HepG2 (cell line): ENCODE results near the gene PNN. TPM values are rescaled to one million over a fixed set of nuclear protein-coding genes. Genes with fewer than 3 reads are reported as not detected.

Experiments
- ADNP ChIP-seq: sonication (generic); formaldehyde crosslinking; IDR thresholded peaks from 2 replicates; pipeline ENCODE4 v1.4.0; 2020; ENCODE audit warnings: missing genetic modification reagents
- FOXK2 ChIP-seq: fragments of 450-650 bp; IDR thresholded peaks from 2 replicates; pipeline ENCODE4 v1.6.1; 2016
- FOXP1 ChIP-seq, 2 experiments: fragments of 450-650 bp in 1 of 2; IDR thresholded peaks; 2 replicates each; pipeline ENCODE4 v1.6.1; 2017 to 2018; ENCODE audit warnings: antibody characterized with exemption in 1 of 2
- HDAC6 ChIP-seq: fragments of 200-600 bp; sonication (generic); IDR thresholded peaks from 2 replicates; pipeline ENCODE4 v1.7.0; 2017; ENCODE audit warnings: mild to moderate bottlenecking, antibody characterized with exemption, low read length, low read depth
- MIER2 ChIP-seq: IDR thresholded peaks from 2 replicates; pipeline ENCODE4 v1.6.1; 2016; ENCODE audit warnings: missing biosample characterization, missing genetic modification reagents
- NR2F1 ChIP-seq, 2 experiments: fragments of 450-650 bp in 1 of 2; formaldehyde crosslinking in 1 of 2; IDR thresholded peaks; 2 replicates each; pipeline versions ENCODE4 v1.5.0 to v1.6.1; 2016 to 2020; ENCODE audit warnings: mild to moderate bottlenecking in 1 of 2, missing compliant biosample characterization in 1 of 2, missing genetic modification reagents in 1 of 2, moderate library complexity in 1 of 2
- PBX2 ChIP-seq: IDR thresholded peaks from 2 replicates; pipeline ENCODE4 v1.6.1; 2016; ENCODE audit warnings: control low read depth
- RBAK ChIP-seq: sonication (generic); formaldehyde crosslinking; IDR thresholded peaks from 2 replicates; pipeline ENCODE4 v1.5.1; 2020; ENCODE audit warnings: mild to moderate bottlenecking, missing genetic modification reagents
- SRSF9 ChIP-seq: fragments of 200-400 bp; formaldehyde crosslinking; IDR thresholded peaks from 2 replicates; pipeline ENCODE4 v1.6.1; 2018; ENCODE audit warnings: borderline replicate concordance, mild to moderate bottlenecking, low read depth, low read length; ENCODE audit not compliant: insufficient read depth, poor library complexity, severe bottlenecking
- TEAD3 ChIP-seq: optimal IDR thresholded peaks from 2 replicates; pipeline ENCODE3; 2016; ENCODE audit warnings: borderline replicate concordance
- XRCC5 ChIP-seq: fragments of 200-400 bp; formaldehyde crosslinking; optimal IDR thresholded peaks from 2 replicates; pipeline ENCODE3; 2017; ENCODE audit warnings: mild to moderate bottlenecking, low read length
- YY1 ChIP-seq: IDR thresholded peaks from 2 replicates; pipeline ENCODE4 v1.6.1; 2011; ENCODE audit warnings: low read length, low read depth, moderate library complexity, mild to moderate bottlenecking; ENCODE audit not compliant: insufficient read depth, insufficient replicate concordance
- ZBTB10 ChIP-seq: sonication (generic); formaldehyde crosslinking; IDR thresholded peaks from 2 replicates; pipeline ENCODE4 v1.4.0; 2020; ENCODE audit warnings: missing genetic modification reagents, borderline replicate concordance
- ZIK1 ChIP-seq: sonication (generic); formaldehyde crosslinking; IDR thresholded peaks from 2 replicates; pipeline ENCODE4 v1.5.0; 2020; ENCODE audit warnings: mild to moderate bottlenecking, low read depth, missing genetic modification reagents, borderline replicate concordance
- ZNF101 ChIP-seq: sonication (generic); formaldehyde crosslinking; IDR thresholded peaks from 2 replicates; pipeline ENCODE4 v1.4.0; 2020; ENCODE audit warnings: mild to moderate bottlenecking, low read depth, missing genetic modification reagents, borderline replicate concordance
- ZNF12 ChIP-seq: sonication (generic); formaldehyde crosslinking; IDR thresholded peaks from 2 replicates; pipeline ENCODE4 v1.5.0; 2020; ENCODE audit warnings: missing genetic modification reagents
- ZNF3 ChIP-seq: IDR thresholded peaks from 2 replicates; pipeline ENCODE4 v1.7.0; 2017; ENCODE audit warnings: inconsistent platforms
- ZNF329 ChIP-seq: sonication (generic); formaldehyde crosslinking; IDR thresholded peaks from 2 replicates; pipeline ENCODE4 v1.9.0; 2021; ENCODE audit warnings: low read depth, mild to moderate bottlenecking, missing genetic modification reagents
- ZNF34 ChIP-seq: sonication (generic); formaldehyde crosslinking; IDR thresholded peaks from 2 replicates; pipeline ENCODE4 v1.4.0; 2020; ENCODE audit warnings: mild to moderate bottlenecking, missing genetic modification reagents, borderline replicate concordance
- ZNF570 ChIP-seq: sonication (generic); formaldehyde crosslinking; IDR thresholded peaks from 2 replicates; pipeline ENCODE4 v1.4.0; 2020; ENCODE audit warnings: mild to moderate bottlenecking, missing genetic modification reagents, borderline replicate concordance
- ZNF691 ChIP-seq: sonication (generic); formaldehyde crosslinking; IDR thresholded peaks from 2 replicates; pipeline ENCODE4 v1.4.0; 2020; ENCODE audit warnings: missing genetic modification reagents, low read depth, mild to moderate bottlenecking, borderline replicate concordance
- ZNF891 ChIP-seq: sonication (generic); formaldehyde crosslinking; IDR thresholded peaks from 2 replicates; pipeline ENCODE4 v1.5.0; 2020; ENCODE audit warnings: mild to moderate bottlenecking, missing genetic modification reagents
- ZSCAN21 ChIP-seq: sonication (generic); formaldehyde crosslinking; IDR thresholded peaks from 2 replicates; pipeline ENCODE4 v1.8.0; 2022; ENCODE audit warnings: mild to moderate bottlenecking, missing genetic modification reagents, moderate library complexity, borderline replicate concordance
- ZSCAN22 ChIP-seq: sonication (generic); formaldehyde crosslinking; IDR thresholded peaks from 2 replicates; pipeline ENCODE4 v1.4.0; 2020; ENCODE audit warnings: mild to moderate bottlenecking, missing genetic modification reagents
- polyA plus RNA-seq, 8 experiments: library from polyadenylated mRNA; depleted of rRNA in 3 of 8; stranded (reverse) in 7 of 8; unstranded in 1 of 8; fragments of >200 nt; fragmentation: Illumina TruSeq in 4 of 8; extraction: Trizol in 4 of 8; gene quantifications; 2 replicates each; pipeline versions ENCODE4 v1.2.1 to v1.2.3, GENCODE V29; 2011 to 2016; ENCODE audit warnings: low read depth in 4 of 8, missing spikeins in 1 of 8, mixed read lengths in 1 of 8; ENCODE audit not compliant: insufficient read depth in 1 of 8
- total RNA-seq, 5 experiments: library from RNA; depleted of rRNA; stranded (reverse); fragments of >200 nt; fragmentation: Illumina TruSeq; extraction: Trizol; gene quantifications; 2 replicates each; pipeline ENCODE4 v1.2.3, GENCODE V29; 2016; ENCODE audit warnings: low read depth in 1 of 5

Gene PNN
- total and polyA plus RNA-seq, 2 of the 13 experiments (the other 11 are each of a cell fraction or from before 2014, with no cell fraction given): 58.0 to 214 TPM

- no peak for TF ChIP-seq RBAK
- peak; percentile 86; the same call in 1 of the 2 replicates for TF ChIP-seq HDAC6
- peak; percentile 89 for TF ChIP-seq ZBTB10 (CRISPR knock-in tag)
- peak; percentile 96 for TF ChIP-seq YY1
- peak; percentile 99 for TF ChIP-seq XRCC5
- TF ChIP-seq MIER2 (CRISPR knock-in tag): peak; percentile 61
- no peak; the same call in none of the 2 replicates for TF ChIP-seq ZNF101 (CRISPR knock-in tag)
- no peak; the same call in 1 of the 2 replicates for TF ChIP-seq ZNF891 (CRISPR knock-in tag)
- TF ChIP-seq ADNP (CRISPR knock-in tag): no peak
- peak; percentile 51; the same call in 1 of the 2 replicates for TF ChIP-seq ZSCAN22 (CRISPR knock-in tag)
- TF ChIP-seq FOXP1 (IDR thresholded peaks at IDR 0.05): no peak
- TF ChIP-seq FOXP1 (CRISPR knock-in tag; IDR thresholded peaks at IDR 0.05): peak; percentile 3
- TF ChIP-seq ZSCAN21 (CRISPR knock-in tag): peak; percentile 95; the same call in 1 of the 2 replicates
- peak; percentile 88; the same call in 1 of the 2 replicates for TF ChIP-seq ZNF329
- peak; percentile 87 to 92 for TF ChIP-seq NR2F1 (CRISPR knock-in tag; IDR thresholded peaks at IDR 0.05)
- no peak for TF ChIP-seq SRSF9
- TF ChIP-seq ZNF570 (CRISPR knock-in tag): peak; percentile 78; the same call in 1 of the 2 replicates
- TF ChIP-seq ZNF34 (CRISPR knock-in tag): peak; percentile 97; the same call in 1 of the 2 replicates
- peak; percentile 19; the same call in 1 of the 2 replicates for TF ChIP-seq ZNF691
- TF ChIP-seq ZIK1: peak; percentile 20; the same call in 1 of the 2 replicates
- TF ChIP-seq FOXK2: peak; percentile 100
- peak; percentile 97 for TF ChIP-seq PBX2 (CRISPR knock-in tag)
- TF ChIP-seq ZNF3 (CRISPR knock-in tag): peak; percentile 29; the same call in 1 of the 2 replicates
- peak; percentile 73 for TF ChIP-seq TEAD3 (CRISPR knock-in tag)
- TF ChIP-seq ZNF12: peak; percentile 74
Observed at GRCh38 chr14:39174560-39175444, at the start of gene PNN (continued).
